ENCODE measurements around the gene HTRA1.

GRCh38 chr10:122421742-122422141 lies 39.6 kb upstream of the HTRA1 start:
- TF ChIP-seq CTCF (IDR thresholded peaks at IDR 0.05): no peak
- TF ChIP-seq EP300 (IDR thresholded peaks at IDR 0.05): no peak
- TF ChIP-seq POLR2A (IDR thresholded peaks at IDR 0.05): no peak
- no peak for TF ChIP-seq POLR2AphosphoS5 (IDR thresholded peaks at IDR 0.05)

Data from sigmoid colon (tissue), 4 donors.